Measurements from ENCODE around the gene ERC1. TPM values are rescaled to one million over a fixed set of nuclear protein-coding genes. Genes with fewer than 3 reads are reported as not detected.

Gene ERC1
- total RNA-seq, 4 donors from 2014 or later: 23.5 to 74.8 (median 57.0) TPM

- no peak overlapping the region for H3K27ac ChIP-seq
- no peak for TF ChIP-seq EP300 (IDR thresholded peaks at IDR 0.05; ENCODE audit: low read depth)
- TF ChIP-seq, protein P1, sequence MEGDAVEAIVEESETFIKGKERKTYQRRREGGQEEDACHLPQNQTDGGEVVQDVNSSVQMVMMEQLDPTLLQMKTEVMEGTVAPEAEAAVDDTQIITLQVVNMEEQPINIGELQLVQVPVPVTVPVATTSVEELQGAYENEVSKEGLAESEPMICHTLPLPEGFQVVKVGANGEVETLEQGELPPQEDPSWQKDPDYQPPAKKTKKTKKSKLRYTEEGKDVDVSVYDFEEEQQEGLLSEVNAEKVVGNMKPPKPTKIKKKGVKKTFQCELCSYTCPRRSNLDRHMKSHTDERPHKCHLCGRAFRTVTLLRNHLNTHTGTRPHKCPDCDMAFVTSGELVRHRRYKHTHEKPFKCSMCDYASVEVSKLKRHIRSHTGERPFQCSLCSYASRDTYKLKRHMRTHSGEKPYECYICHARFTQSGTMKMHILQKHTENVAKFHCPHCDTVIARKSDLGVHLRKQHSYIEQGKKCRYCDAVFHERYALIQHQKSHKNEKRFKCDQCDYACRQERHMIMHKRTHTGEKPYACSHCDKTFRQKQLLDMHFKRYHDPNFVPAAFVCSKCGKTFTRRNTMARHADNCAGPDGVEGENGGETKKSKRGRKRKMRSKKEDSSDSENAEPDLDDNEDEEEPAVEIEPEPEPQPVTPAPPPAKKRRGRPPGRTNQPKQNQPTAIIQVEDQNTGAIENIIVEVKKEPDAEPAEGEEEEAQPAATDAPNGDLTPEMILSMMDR (IDR thresholded peaks at IDR 0.05): no peak
- no peak for TF ChIP-seq POLR2A (IDR thresholded peaks at IDR 0.05)
- no peak for TF ChIP-seq POLR2AphosphoS5 (IDR thresholded peaks at IDR 0.05)
- intact Hi-C loops (cut with DNase I; ENCODE audit: low total_unique reads): no loop called here
- WGBS, 2 donors (ENCODE audit: low coverage in 1 of 2): 94 to 96% methylated on average over 4 of the region's 4 CpGs
- no peak overlapping the region for H3K4me3 ChIP-seq
- in situ Hi-C loops (cut with MboI; ENCODE audit: low pct_ligation_motif_present in 1 of 4, low pct_unique_long_range_greater_than_20kb in 1 of 4, low sequenced_read_pairs in 3 of 4): no loop called here
- H3K9me3 ChIP-seq: no peaks in the 10 kb centered on the region
- H3K36me3 ChIP-seq: no peaks in the 10 kb centered on the region
- H3K27me3 ChIP-seq: no peaks in the 10 kb centered on the region
- H3K4me1 ChIP-seq: peaks cover 0 to 6% (median 2%) of the 10 kb centered on the region in 4 donors
- DNase-seq: no peak
Observed at GRCh38 chr12:1324099-1324498, 333.1 kb downstream of the ERC1 start.

- in situ Hi-C loops (cut with MboI; ENCODE audit: low pct_ligation_motif_present in 1 of 4, low pct_unique_long_range_greater_than_20kb in 1 of 4, low sequenced_read_pairs in 3 of 4) (no loop called here), intact Hi-C loops (cut with DNase I; ENCODE audit: low total_unique reads) (no loop called here)
- Histone ChIP-seq H3K36me3 (no peaks in the 10 kb centered on the region), H3K4me3 (no peak overlapping the region), H3K27ac (no peak overlapping the region), H3K27me3 (no peaks in the 10 kb centered on the region), H3K4me1 (peaks cover 0 to 5% (median under 1%) of the 10 kb centered on the region in 4 donors), H3K9me3 (no peaks in the 10 kb centered on the region)
- TF ChIP-seq, protein P1 (IDR thresholded peaks at IDR 0.05): no peak
- TF ChIP-seq EP300 (IDR thresholded peaks at IDR 0.05; ENCODE audit: low read depth): no peak
- TF ChIP-seq POLR2A (IDR thresholded peaks at IDR 0.05): no peak
- no peak for DNase-seq
- WGBS, 2 donors (ENCODE audit: low coverage in 1 of 2): 74 to 83% methylated on average over 5 of the region's 5 CpGs
Observed at GRCh38 chr12:1324910-1325309, 333.9 kb downstream of the ERC1 start.

GRCh38 chr12:1325666-1326065 is 334.6 kb downstream of the ERC1 start:
- no peak overlapping the region for H3K27ac ChIP-seq
- H3K4me3 ChIP-seq: no peak overlapping the region
- H3K36me3 ChIP-seq: no peaks in the 10 kb centered on the region
- no peaks in the 10 kb centered on the region for H3K27me3 ChIP-seq
- peaks cover 0 to 12% (median 3%) of the 10 kb centered on the region in 4 donors for H3K4me1 ChIP-seq
- H3K9me3 ChIP-seq: no peaks in the 10 kb centered on the region
- intact Hi-C loops (cut with DNase I; ENCODE audit: low total_unique reads): no loop called here
- 69 to 80% methylated on average over 1 of the region's 1 CpG for WGBS, 2 donors (ENCODE audit: low coverage in 1 of 2)
- in situ Hi-C loops (cut with MboI; ENCODE audit: low pct_ligation_motif_present in 1 of 4, low pct_unique_long_range_greater_than_20kb in 1 of 4, low sequenced_read_pairs in 3 of 4): no loop called here
- TF ChIP-seq EP300 (IDR thresholded peaks at IDR 0.05; ENCODE audit: low read depth) (no peak), POLR2A (IDR thresholded peaks at IDR 0.05) (no peak), POLR2AphosphoS5 (IDR thresholded peaks at IDR 0.05) (no peak)
- TF ChIP-seq, protein P1 (IDR thresholded peaks at IDR 0.05): no peak
- no peak for DNase-seq

DNA sequence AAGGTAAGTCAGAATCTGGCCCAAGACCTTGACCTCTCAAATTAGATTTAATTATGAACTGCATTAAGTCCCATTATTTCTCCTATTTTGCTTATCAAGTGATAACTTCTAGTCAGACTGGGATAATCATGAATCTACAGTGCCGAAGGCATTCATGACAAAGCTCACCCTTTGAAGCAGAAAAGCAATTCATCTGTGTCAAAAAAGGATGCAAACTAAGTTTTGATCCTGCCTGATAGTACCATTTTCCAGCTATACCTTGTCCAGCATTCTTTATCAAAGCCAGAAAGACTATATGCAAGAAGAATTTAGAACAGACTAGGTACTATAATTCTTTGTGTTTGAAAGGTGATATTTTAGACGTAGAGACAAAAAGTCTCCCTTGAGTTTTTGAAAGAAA is 335.2 kb downstream of the ERC1 start:
- no peak overlapping the region for H3K4me3 ChIP-seq
- H3K36me3 ChIP-seq: no peaks in the 10 kb centered on the region
- no peaks in the 10 kb centered on the region for H3K9me3 ChIP-seq
- no peak for DNase-seq
- intact Hi-C loops (cut with DNase I; ENCODE audit: low total_unique reads): no loop called here
- no peak overlapping the region for H3K27ac ChIP-seq
- H3K27me3 ChIP-seq: no peaks in the 10 kb centered on the region
- no peak for TF ChIP-seq POLR2AphosphoS5 (IDR thresholded peaks at IDR 0.05)
- no peak for TF ChIP-seq POLR2A (IDR thresholded peaks at IDR 0.05)
- no peak for TF ChIP-seq EP300 (IDR thresholded peaks at IDR 0.05; ENCODE audit: low read depth)
- TF ChIP-seq, protein P1 (IDR thresholded peaks at IDR 0.05): no peak
- in situ Hi-C loops (cut with MboI; ENCODE audit: low pct_ligation_motif_present in 1 of 4, low pct_unique_long_range_greater_than_20kb in 1 of 4, low sequenced_read_pairs in 3 of 4): no loop called here
- 92 to 98% methylated on average over 2 of the region's 2 CpGs for WGBS, 2 donors (ENCODE audit: low coverage in 1 of 2)
- peaks cover 0 to 12% (median 3%) of the 10 kb centered on the region in 4 donors for H3K4me1 ChIP-seq
